GM12801 (cell line): ENCODE measurements around the gene KRT83.

Experiments
- TF ChIP-seq, protein P1 (sequence below): IDR thresholded peaks from one replicate; pipeline ENCODE4 v1.5.1; 2011; ENCODE audit warnings: control low read depth; ENCODE audit not compliant: insufficient read length; ENCODE audit errors: extremely low read depth

Gene KRT83

GRCh38 chr12:52358575-52359350 is 37.6 kb upstream of the KRT83 start:
- TF ChIP-seq, protein P1, sequence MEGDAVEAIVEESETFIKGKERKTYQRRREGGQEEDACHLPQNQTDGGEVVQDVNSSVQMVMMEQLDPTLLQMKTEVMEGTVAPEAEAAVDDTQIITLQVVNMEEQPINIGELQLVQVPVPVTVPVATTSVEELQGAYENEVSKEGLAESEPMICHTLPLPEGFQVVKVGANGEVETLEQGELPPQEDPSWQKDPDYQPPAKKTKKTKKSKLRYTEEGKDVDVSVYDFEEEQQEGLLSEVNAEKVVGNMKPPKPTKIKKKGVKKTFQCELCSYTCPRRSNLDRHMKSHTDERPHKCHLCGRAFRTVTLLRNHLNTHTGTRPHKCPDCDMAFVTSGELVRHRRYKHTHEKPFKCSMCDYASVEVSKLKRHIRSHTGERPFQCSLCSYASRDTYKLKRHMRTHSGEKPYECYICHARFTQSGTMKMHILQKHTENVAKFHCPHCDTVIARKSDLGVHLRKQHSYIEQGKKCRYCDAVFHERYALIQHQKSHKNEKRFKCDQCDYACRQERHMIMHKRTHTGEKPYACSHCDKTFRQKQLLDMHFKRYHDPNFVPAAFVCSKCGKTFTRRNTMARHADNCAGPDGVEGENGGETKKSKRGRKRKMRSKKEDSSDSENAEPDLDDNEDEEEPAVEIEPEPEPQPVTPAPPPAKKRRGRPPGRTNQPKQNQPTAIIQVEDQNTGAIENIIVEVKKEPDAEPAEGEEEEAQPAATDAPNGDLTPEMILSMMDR: no peak

- TF ChIP-seq, protein P1: no peak
These were observed 35.8 kb upstream of the KRT83 start for GRCh38 chr12:52356762-52357580.

- TF ChIP-seq, protein P1: no peak
These were observed 35.0 kb upstream of the KRT83 start for GRCh38 chr12:52356031-52356761.

DNA sequence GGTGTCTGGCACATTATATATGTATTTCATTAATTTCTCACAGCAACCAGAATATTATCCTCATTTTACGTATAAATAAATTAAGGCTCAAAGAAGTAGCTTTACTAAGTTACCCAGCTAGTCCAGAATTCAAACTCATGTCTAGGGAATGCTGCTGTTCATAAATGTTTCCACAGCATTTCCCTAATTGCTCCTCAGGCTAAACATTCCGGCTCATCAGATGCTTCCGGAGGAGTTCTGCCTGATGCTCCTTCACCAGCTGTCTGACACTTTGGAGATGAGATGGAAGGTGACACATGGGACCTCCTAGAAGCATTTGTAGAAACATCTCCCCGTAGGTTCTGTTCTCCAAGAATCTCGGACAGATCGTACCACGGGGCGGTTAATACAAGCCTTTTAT is 34.0 kb upstream of the KRT83 start:
- TF ChIP-seq, protein P1: no peak

DNA sequence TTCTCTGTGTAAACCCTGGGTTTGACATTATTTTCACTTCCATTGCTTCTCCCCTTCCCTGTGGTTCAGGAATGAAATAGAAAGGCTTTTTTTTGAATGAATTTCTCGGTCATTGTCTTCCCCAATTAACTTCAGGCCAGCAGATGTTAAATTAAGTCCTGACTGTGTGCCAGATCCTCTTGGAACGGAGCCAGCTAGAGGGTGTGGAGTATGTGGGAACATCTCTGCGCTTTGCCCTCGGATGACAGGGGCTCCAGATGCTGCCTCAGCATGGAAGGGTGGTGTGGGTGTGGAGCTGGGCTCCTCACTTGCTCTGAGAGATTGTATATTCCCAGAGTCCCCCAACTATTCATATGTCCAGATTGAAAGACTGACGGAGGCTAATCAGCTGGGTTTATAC is 33.0 kb upstream of the KRT83 start:
- TF ChIP-seq, protein P1: no peak

DNA sequence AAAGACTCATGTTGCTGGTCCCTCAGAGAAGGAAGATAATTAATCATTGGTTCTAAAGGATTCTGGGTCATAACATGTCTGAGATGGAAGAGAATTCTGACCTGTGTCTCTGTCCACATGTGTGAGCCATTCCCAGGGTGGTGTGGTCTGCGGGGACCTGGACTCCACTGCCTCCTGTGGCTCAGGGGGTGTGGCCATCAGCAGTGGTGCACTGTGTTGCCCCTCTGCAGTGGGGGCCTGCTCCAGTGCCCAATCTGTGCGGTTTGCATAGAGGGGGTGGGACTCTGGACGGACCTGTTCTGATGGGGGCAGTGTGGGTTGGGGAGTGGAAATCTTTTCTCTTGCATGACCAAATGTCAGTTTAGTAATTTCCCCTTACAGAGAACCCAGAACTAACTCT is 32.6 kb upstream of the KRT83 start:
- TF ChIP-seq, protein P1: no peak

- TF ChIP-seq, protein P1: no peak
These were observed 31.8 kb upstream of the KRT83 start for GRCh38 chr12:52352951-52353350.
